ENCODE measurements around the gene TSPAN8.
A peak's percentile ranks its signal among the peaks of the same experiment; 100 is the strongest.
"Not testable (repeated sequence)": the region's sequence is repeated elsewhere in the genome, so short reads cannot be mapped to it uniquely, and the experiment has no call there.

TSPAN8 gene

GRCh38 chr12:71157601-71158233 lies at the start of gene TSPAN8:
Gene TSPAN8, minus strand, starts transcription at chr12:71157999. Its CDS starts 321 bp downstream, at chr12:71157678.
- DNase-seq, result peak in 1 of 2 experiments; percentile 46

GRCh38 chr12:71201136-71201679 lies 43.4 kb upstream of the TSPAN8 start:
- no peak for DNase-seq

DNA sequence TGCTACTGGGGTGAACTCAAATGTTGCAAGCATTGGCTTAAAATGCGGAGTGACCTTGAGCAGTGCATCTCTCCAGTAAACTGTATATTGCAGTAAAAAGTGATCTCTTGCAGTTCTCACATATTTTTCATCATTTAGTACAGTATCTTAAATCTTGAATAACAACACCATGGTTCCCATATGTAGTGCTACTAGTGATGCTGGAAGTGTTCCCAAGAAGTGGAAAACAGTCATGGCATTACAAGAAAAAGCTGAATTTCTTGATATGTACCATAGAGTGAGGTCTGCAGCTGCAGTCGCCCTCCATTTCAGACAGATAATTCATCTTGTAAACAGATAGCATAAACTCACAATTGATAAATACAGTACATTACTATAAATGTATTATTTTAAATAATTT lies 42.9 kb upstream of the TSPAN8 start:
- no peak for DNase-seq

- DNase-seq, result no peak
These were observed 39.7 kb upstream of the TSPAN8 start for GRCh38 chr12:71197460-71197859.

GRCh38 chr12:71195338-71195896 lies 37.6 kb upstream of the TSPAN8 start:
- no peak for DNase-seq

- peak in 1 of 2 experiments; percentile 20 for DNase-seq
These were observed 36.9 kb upstream of the TSPAN8 start for GRCh38 chr12:71194657-71195056.

GRCh38 chr12:71193041-71193440 lies 35.2 kb upstream of the TSPAN8 start:
- DNase-seq, result no peak

DNA sequence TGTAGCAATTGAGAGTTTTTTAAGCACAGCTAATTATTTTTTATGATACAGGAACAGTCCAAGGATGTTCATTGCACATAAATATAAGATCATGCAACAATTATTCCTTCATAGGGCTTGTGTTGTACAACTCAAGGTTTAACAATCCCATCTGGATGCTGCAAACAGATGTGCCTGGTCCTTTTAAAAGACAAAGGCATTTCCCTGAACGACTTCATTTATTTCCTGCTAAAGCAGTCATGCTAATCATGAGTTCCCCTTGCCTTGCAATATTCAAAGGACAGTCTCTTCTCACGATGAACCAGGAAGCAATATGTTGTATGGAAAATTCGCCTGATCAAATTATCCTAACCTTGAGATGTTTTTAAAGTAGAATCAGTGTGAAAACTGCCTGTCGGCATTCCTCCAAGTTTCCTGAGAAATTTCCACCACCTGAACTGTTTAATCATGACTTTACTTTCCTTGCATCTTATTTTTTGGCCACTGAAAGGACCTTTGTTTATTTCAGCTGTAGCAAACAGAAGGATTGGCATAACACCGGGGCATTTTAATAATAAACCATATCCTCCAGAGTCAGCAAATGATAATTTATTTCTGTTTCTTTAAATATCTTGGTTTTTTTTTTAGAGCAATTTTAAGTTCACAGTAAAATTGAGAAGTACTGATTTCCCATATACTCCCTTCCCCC lies 33.9 kb upstream of the TSPAN8 start:
- DNase-seq, result no peak

DNA sequence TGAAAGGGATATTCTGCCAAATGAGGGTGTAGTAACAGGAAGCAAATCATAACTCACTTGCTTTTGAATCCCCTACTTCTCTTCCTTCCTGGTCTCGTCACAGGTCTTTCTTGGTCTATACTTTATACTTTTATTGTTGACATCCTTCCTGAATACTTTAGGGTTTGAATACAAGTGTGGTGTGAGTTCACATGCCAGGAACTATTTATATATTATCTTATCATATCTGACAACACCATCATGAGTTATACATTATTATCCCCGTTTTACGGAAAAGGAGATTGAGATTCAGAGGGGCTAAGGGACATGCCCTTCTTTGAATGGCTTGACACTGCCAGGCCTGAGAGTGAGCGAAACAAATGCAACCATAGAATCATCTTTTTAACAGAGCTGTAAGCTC lies 33.0 kb upstream of the TSPAN8 start:
- no peak for DNase-seq

GRCh38 chr12:71187379-71187778 lies 29.6 kb upstream of the TSPAN8 start:
- DNase-seq, result no peak

GRCh38 chr12:71186571-71187288 lies 28.9 kb upstream of the TSPAN8 start:
- no peak for DNase-seq

DNA sequence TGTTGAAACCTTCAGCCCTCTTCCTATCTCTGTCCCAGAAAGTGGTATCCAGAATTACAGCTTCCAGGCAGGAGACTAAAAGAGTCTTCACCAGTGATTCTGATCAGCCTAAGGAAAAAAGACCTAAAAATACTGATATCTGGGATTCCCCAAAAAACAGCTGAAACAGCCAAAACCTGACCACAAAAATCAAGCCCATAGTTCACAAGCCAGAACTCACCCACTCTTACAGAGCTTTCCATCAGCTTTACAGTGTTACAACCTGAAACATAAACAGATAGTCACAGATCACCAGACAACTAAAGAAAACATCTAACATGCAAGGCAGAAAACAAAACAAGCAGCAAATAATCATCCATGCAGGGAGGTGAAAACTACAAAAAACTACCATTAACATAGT lies 26.0 kb upstream of the TSPAN8 start:
- no peak for DNase-seq

DNA sequence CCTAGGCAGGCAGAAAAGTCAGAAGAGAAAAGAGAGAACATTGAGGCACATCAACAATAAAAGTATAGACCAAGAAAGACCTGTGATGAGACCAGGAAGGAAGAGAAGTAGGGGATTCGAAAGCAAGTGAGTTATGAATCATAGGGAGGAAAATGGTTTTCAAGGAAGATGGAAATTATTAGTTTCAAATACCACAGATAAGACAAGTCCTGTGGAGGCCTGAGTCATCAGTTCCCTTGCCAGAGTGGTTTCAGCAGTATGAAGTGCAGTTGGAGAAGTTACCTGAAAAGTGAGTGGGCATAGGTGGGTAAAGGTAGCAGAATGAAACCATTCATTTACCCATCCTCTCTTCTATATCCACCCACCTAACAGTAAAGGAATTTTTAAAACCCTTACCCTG lies 25.2 kb upstream of the TSPAN8 start:
- DNase-seq, result no peak

DNA sequence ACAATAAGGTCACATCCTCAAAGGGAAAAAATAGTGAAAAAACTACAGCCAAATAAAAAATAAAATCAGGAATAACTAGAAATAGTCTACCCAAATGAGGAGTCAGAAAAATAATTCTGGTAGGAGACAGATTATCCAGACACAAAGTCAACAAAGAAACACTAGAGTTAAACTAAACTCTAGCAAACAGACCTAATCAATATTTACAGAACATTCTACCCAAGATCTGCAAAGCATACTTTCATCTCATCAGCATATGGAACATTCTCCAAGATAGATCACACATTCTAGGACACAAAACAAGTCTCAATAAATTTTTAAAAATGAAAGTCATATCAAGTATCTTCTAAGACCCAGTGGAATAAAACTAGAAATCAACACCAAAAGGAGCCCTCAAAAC lies 20.4 kb upstream of the TSPAN8 start:
- DNase-seq, result no peak

DNA sequence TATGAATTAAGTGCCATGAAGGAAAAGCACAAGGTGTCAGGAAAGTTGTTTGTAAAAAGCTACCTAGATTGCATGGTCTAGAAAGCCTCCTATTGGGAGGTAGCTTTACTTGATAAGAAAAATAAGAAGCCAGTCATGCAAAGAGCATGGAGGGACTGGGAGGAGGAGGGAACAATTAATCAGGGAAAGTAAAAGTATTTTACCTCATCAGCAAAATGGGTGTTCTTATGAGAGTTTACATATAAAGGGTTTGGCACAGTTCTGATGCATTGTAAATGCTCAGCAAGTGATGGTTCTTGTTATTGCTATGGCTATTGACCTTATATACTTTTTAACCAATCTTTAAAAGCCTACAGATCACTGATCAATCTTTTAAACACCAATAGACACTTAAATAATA lies 17.0 kb upstream of the TSPAN8 start:
- DNase-seq, result no peak

DNA sequence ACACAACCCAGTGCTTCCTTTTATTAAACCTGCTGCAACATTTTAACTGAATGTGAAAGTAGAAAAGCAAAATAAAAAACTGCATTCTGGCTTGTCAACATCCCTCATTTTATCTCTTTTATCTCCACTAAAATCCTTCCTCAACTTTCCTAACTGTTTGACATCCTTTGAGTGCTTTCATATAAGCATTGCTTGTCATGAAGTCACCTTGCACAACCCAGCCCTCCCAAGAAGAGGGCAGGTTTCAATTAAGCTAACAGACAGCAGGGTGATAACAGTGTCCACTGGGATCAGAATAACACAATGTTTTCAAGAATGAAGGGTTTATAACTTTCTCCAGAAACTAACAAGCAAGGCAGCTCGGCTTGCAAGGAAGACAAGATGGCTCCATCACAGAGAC lies 16.3 kb upstream of the TSPAN8 start:
- DNase-seq, result no peak

GRCh38 chr12:71170456-71170855 lies 12.7 kb upstream of the TSPAN8 start:
- no peak for DNase-seq

DNA sequence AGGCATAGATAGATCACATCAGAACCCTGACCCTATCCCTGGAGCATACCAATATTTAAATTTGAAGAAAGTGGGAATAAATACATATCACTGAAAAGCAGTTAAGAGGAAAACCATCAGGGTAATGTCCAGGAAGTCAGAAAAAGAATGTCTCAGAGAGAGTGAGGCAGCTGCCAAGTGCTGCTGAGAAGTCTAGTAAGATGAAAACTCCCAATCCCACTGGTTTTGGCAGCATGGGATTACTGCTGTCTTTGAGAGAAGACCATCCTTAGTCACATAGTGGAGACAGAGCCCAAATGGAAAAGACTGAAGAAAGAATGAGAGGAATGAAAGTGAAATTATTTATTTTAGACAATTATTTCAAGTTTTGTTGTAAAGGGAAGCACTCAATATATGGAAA lies 11.5 kb upstream of the TSPAN8 start:
- no peak for DNase-seq

- no peak for DNase-seq
These were observed 9.2 kb upstream of the TSPAN8 start for GRCh38 chr12:71166862-71167496.

- DNase-seq, result no peak
These were observed 8.5 kb upstream of the TSPAN8 start for GRCh38 chr12:71166280-71166679.

- not testable (repeated sequence) for DNase-seq
These were observed 8.0 kb upstream of the TSPAN8 start for GRCh38 chr12:71165780-71166179.

GRCh38 chr12:71164568-71165197 lies 6.9 kb upstream of the TSPAN8 start:
- no peak for DNase-seq

- DNase-seq, result no peak
These were observed 6.4 kb upstream of the TSPAN8 start for GRCh38 chr12:71164166-71164565.

Measured in NCI-H524 (cell line).